NCI-H1048 (cell line): ENCODE data around the gene CDH4.

Source experiments
- DNase-seq: peaks from one replicate; lab custom pipeline; 2025; lab: John Stamatoyannopoulos, UW

The CDH4 gene

GRCh38 chr20:61719691-61720347 is 467.8 kb downstream of the CDH4 start:
- no peak for DNase-seq

- no peak for DNase-seq
Measured at GRCh38 chr20:61720348-61720696, 468.3 kb downstream of the CDH4 start.

DNA sequence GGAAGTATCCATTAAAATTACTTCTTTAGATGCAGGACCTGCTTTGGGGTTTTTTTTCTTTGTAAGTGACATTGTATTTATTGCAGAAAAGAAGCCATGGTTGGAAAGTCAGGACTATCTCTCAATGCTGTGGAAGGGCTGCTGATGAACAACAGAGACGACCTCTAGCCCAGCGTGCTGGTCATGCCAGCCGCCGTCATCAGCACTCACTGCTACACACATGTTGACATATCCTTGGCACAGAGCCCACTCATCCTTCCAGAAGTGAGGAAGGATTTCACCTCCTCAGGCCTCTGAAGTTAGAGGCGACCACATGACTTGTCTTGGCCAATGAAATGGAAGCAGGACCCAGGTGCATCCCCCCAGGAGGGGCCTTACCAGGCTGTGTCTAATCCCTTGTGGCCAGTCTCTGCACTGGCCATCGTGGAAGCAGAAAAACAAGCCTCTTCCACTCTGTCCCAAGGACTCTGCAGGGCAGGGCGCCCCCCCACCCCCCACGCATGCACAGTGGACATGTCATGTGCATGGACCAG is 470.2 kb downstream of the CDH4 start:
- no peak for DNase-seq

DNA sequence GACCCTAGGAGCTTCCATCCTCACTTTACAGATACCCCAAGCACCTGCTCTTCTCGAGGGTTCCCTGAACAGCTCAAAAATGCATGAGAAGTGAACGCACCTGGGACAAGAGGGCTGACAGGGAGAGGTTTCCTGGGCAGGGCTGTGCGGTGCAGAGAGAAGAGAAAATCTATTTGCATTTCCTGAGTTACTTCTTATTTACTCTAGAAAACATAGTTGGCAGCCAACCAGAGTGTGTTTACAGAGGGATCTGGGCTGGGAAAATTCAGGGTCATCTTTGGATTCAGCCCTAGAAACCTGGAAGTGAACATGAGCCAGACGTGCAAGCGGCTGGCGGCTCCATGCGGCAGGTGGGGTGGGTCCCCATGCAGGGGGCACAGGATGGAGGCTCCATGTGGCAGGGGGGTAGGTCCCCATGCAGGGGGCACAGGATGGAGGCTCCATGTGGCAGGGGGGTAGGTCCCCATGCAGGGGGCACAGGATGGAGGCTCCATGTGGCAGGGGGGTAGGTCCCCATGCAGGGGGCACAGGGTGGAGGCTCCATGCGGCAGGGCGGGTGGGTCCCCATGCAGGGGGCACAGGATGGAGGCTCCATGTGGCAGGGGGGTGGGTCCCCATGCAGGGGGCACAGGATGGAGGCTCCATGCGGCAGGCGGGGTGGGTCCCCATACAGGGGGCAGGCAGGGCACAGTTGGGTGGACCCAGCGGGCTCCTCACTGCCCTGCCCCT is 471.6 kb downstream of the CDH4 start:
- no peak for DNase-seq

DNA sequence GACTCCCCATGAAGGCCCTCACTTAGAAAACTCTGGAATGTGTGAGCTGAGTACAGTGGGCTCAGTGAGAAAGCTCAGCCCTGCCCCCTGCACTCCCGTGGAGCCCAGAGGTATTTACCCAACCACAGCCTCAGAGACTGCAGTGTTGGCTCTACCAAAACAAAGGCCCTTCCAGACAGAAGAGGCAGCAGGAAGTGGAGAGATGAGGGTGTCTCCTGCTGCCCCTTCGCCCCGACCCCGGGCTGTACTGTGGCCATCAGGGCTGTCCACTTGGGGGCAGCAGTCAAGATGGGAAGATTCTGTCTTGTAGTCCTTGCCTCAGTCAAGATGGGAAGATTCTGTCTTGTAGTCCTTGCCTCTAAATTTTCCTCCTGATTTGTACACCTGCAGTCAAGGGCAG is 472.3 kb downstream of the CDH4 start:
- DNase-seq: no peak

DNA sequence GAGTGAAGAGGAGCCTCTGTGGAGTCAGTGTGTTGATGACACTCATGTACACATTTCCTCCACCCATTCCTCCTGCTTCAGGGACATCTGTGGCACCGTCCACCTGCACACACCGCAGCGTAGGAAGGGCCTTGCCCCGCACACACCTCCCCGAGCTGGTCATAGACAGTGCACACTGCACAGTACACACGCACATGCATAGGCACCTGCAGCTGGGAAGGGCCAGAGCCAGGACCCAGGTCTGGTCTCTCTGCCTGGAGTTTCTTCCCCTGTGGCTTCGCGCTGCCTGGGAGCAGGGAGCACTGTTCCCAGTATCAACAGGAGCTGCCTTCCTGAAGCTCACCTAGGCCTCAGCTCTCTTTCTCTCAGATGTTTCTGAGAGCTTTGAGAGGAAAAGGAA is 473.1 kb downstream of the CDH4 start:
- DNase-seq: no peak

GRCh38 chr20:61725966-61726365 is 473.9 kb downstream of the CDH4 start:
- DNase-seq: no peak

DNA sequence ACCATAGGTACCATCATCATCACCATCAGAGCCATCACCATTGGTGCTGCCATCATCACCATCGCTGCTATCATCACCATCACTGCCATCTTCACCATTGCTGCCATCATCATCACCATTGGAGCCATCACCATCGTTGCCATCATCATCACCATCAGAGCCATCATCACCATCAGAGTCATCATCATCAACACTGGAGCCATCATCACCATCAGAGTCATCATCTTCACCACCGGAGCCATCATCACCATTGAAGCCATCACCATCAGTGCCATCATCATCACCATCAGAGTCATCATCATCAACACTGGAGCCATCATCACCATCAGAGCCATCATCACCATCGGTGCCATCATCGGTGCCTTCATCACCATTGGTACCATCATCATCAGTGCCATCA is 474.9 kb downstream of the CDH4 start:
- no peak for DNase-seq

- no peak for DNase-seq
Measured at GRCh38 chr20:61727761-61728160, 475.7 kb downstream of the CDH4 start.

DNA sequence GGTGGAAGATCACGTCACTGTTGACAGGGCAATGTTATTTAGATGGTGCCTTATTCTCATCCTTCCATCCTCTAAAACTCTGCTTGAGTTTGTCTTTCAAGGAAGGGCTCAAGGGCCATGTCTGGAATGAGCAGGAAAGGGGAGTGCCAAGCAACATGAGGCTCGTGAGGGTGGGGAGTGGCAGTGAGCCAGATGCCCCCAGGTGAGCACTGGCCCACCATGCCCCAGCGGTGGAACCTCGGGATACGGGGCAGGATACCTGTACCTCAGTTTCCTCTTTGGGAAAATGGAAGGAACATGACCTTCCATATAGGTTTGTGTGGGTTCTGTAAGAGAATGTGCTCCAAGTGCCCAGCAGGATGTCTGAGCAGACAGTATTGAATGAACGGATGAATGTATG is 476.3 kb downstream of the CDH4 start:
- no peak for DNase-seq

GRCh38 chr20:61728786-61729770 is 477.0 kb downstream of the CDH4 start:
- no peak for DNase-seq

GRCh38 chr20:61730631-61731362 is 478.7 kb downstream of the CDH4 start:
- DNase-seq: no peak

DNA sequence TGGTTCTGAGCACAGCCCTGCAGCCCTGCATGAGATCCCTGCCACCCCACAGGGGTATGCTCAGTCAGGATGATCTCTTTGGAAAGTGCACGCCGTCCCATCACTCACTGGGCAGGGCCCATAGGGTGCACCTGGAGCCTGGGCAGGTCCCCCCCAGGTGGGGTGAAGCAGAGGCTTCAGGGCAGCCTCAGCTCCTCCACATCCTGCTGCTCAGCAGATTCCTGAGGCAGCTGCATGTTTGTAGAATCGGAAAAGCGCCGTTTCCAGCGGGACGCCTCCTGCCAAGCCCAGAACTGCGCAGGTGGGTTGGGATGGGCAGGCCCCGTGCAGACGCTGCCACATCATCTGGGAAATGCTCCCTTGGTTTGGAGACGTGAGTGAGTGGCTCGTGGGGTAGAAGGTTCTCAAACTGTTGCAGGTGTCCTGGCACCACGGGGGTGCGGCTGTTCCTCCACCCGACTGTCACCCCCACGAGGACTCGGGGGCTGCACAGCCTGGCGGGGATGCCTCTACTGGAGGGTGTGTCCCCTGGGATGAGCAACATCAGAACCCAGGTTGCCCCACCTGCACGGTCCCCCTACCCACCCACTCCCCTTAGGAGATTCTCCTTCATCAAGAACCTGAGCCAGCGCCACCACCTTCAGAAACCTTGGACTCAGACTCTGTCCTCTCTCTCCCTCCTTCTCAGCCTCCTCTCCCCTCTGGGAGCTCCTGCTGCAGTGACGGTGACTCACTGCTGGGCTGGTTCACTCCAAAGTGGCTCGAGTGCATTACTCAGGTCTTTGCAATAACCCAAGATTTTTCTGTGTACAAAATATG is 479.5 kb downstream of the CDH4 start:
- no peak for DNase-seq

DNA sequence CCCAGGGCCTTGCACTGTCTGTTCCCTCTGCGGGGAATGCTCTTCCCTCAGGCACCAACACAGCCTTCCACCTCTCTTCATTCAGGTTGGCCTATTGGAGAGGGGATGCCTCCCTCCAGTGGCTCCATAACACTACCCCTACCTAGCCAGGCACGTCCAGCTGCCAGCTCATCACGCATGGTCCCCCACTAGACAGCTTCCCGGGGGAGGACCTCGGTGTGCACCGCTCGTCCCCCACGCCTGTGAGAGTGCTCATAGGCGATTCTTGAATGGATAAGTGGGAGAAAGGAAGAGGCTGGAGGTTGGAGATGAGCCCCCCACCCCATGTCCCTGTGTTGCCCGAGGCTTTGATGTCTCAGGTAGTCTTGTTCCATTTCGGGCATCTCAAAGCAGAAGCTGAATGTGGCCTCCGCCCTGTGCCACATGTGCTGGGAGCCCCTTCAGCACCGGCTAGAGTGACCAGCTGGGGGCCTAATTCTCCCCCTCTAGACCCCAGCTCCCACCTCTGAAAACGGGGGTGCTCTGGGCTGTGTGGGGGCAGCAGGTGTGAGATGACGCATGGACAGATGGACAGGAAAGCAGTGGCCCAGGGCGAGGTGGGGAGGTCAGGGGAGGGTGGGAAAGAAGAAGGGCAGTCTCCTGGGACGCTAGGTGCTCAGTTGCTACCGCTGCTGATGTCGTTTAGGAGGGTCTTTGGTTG is 480.6 kb downstream of the CDH4 start:
- no peak for DNase-seq

- DNase-seq: no peak
Measured at GRCh38 chr20:61733216-61733615, 481.2 kb downstream of the CDH4 start.

DNA sequence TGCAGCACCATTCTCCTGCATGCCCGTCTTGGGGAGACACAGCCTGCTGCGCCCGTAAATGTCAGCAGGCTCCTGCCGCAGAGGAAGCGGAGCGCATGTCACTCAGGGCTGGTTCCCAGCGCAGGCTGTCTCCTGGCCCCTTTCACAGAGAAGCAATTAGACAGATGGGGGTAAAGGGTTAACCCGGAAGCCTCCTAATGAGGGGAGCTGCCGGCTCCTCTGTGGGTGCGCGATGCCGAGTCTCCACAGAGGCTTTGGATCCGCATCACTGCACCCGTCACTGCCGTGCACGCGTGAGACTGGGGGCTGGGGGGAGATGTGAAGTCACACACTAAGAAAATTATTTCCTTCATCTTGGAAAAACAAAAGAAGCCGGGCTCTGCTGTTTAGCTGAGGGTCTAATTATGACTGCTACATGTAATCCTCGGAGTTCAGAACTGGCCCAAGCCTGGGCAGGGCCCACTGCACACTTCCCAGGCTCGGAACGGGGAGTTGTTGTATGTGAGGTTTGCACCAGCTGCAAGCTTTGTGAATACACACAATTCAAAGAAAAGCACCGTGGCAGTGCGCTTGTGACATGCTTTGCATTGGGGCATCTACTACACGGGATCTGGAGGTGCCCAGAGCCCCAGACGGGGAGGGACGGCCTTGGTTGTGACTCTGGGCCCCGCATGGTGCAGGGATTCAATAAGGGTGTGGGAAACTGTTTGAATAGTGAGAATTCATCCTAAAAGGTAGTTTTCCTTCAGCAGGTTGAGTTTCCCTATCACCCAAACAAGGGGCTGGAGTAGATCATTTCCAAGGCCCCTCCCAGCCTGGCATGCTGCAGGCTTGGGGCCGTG is 482.1 kb downstream of the CDH4 start:
- no peak for DNase-seq

- DNase-seq: no peak
Measured at GRCh38 chr20:61734733-61735502, 482.9 kb downstream of the CDH4 start.

- no peak for DNase-seq
Measured at GRCh38 chr20:61735503-61735785, 483.4 kb downstream of the CDH4 start.
